H1 (cell line): ENCODE results near the gene DOCK9.

ENCODE experiments used
- GABPA ChIP-seq: IDR thresholded peaks from 2 replicates; pipeline ENCODE4 v1.6.1; 2011; ENCODE audit warnings: mild to moderate bottlenecking, low read length, moderate library complexity, borderline replicate concordance; ENCODE audit not compliant: insufficient read depth
- HDAC2 ChIP-seq, 2 experiments: fragments of 300-600 bp in 1 of 2; sonication (generic) in 1 of 2; IDR thresholded peaks; 2 replicates each; pipeline ENCODE4 v1.6.1; 2011 to 2012; ENCODE audit warnings: low read depth in 2 of 2, low read length in 2 of 2, mild to moderate bottlenecking in 2 of 2, moderate library complexity in 2 of 2, borderline replicate concordance in 1 of 2, inconsistent platforms in 1 of 2
- JUND ChIP-seq: IDR thresholded peaks from 2 replicates; pipeline ENCODE4 v1.6.1; 2011; ENCODE audit warnings: mild to moderate bottlenecking, improper control_type of control experiment, low read length
- NRF1 ChIP-seq: IDR thresholded peaks from 2 replicates; pipeline ENCODE4 v1.6.1; 2011; ENCODE audit warnings: mild to moderate bottlenecking, low read depth, low read length, improper control_type of control experiment
- TF ChIP-seq, protein P1 (sequence below), 3 experiments: IDR thresholded peaks; 1 replicate in 2 of 3; 2 replicates in 1 of 3; pipeline versions ENCODE4 v1.5.1 to v1.6.1; 2011; ENCODE audit warnings: low read length in 3 of 3, mild to moderate bottlenecking in 3 of 3, inconsistent platforms in 2 of 3, low read depth in 1 of 3, moderate library complexity in 1 of 3; ENCODE audit not compliant: insufficient read depth in 1 of 3; ENCODE audit errors: control extremely low read depth in 1 of 3

DNA sequence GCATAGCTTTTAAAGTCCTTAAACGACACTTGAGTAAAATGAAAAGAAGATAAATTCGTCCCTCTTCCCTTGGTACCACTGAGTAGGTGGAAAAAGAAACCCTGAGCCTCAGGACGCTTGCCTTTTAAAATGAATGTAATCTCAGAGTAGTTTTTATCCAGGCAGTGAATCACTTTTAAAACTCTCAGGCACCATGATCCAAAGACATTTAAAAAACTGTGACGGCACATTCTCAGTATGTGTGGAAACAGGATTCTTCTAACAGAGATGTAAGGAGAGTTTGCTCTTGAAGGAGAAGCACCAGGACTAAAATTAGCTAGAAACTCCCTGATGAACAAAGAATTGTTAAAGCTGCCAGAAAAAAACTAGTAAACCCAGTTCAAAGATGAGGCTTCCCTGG is 119.7 kb downstream of the DOCK9 start:
- TF ChIP-seq GABPA (no peak), HDAC2 (IDR thresholded peaks at IDR 0.05; ENCODE audit: borderline replicate concordance in 1 of 2, low read depth in 2 of 2, low read length in 2 of 2) (no peak), JUND (no peak), NRF1 (no peak)
- TF ChIP-seq, protein P1, sequence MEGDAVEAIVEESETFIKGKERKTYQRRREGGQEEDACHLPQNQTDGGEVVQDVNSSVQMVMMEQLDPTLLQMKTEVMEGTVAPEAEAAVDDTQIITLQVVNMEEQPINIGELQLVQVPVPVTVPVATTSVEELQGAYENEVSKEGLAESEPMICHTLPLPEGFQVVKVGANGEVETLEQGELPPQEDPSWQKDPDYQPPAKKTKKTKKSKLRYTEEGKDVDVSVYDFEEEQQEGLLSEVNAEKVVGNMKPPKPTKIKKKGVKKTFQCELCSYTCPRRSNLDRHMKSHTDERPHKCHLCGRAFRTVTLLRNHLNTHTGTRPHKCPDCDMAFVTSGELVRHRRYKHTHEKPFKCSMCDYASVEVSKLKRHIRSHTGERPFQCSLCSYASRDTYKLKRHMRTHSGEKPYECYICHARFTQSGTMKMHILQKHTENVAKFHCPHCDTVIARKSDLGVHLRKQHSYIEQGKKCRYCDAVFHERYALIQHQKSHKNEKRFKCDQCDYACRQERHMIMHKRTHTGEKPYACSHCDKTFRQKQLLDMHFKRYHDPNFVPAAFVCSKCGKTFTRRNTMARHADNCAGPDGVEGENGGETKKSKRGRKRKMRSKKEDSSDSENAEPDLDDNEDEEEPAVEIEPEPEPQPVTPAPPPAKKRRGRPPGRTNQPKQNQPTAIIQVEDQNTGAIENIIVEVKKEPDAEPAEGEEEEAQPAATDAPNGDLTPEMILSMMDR (IDR thresholded peaks at IDR 0.05; ENCODE audit: control extremely low read depth in 1 of 3, insufficient read depth in 1 of 3, low read depth in 1 of 3, low read length in 3 of 3), result no peak
